Type B pancreatic cell (in vitro differentiated cells): ENCODE measurements around the gene ERMN. TPM values are rescaled to one million over a fixed set of nuclear protein-coding genes. Genes with fewer than 3 reads are reported as not detected.

Experiments used
- DNase-seq: peaks from one replicate; pipeline ENCODE4 v3.0.0; 2021; ENCODE audit warnings: mixed read lengths; ENCODE audit not compliant: unreplicated experiment; ENCODE audit errors: extremely low spot score
- H3K27ac Mint-ChIP-seq: 2 replicates; pipeline ENCODE4 v1.8.0; 2021; ENCODE audit warnings: mild to moderate bottlenecking, mixed read lengths
- H3K27me3 Mint-ChIP-seq: 2 replicates; pipeline ENCODE4 v1.8.0; 2021; ENCODE audit warnings: mixed read lengths
- H3K36me3 Mint-ChIP-seq: 2 replicates; pipeline ENCODE4 v1.8.0; 2021; ENCODE audit warnings: mixed read lengths
- H3K4me1 Mint-ChIP-seq: one replicate; pipeline ENCODE4 v1.8.0; 2021; ENCODE audit warnings: mixed read lengths; ENCODE audit not compliant: unreplicated experiment
- H3K4me3 Mint-ChIP-seq: 2 replicates; pipeline ENCODE4 v1.8.0; 2021; ENCODE audit warnings: mild to moderate bottlenecking, mixed read lengths
- H3K9me3 Mint-ChIP-seq: 2 replicates; pipeline ENCODE4 v1.8.0; 2021; ENCODE audit warnings: mixed read lengths
- CTCF ChIP-seq: fragments of 200-600 bp; sonication (generic); conservative IDR thresholded peaks from 2 replicates; pipeline ENCODE4 v1.5.0; 2021; ENCODE audit warnings: antibody characterized with exemption, mild to moderate bottlenecking
- total RNA-seq: library from RNA; stranded (reverse); gene quantifications from 2 replicates; pipeline ENCODE4 v1.2.1, GENCODE V29; 2021; ENCODE audit warnings: low replicate concordance

ERMN gene
- total RNA-seq, 1 donor from 2014 or later = 1.6 TPM

DNA sequence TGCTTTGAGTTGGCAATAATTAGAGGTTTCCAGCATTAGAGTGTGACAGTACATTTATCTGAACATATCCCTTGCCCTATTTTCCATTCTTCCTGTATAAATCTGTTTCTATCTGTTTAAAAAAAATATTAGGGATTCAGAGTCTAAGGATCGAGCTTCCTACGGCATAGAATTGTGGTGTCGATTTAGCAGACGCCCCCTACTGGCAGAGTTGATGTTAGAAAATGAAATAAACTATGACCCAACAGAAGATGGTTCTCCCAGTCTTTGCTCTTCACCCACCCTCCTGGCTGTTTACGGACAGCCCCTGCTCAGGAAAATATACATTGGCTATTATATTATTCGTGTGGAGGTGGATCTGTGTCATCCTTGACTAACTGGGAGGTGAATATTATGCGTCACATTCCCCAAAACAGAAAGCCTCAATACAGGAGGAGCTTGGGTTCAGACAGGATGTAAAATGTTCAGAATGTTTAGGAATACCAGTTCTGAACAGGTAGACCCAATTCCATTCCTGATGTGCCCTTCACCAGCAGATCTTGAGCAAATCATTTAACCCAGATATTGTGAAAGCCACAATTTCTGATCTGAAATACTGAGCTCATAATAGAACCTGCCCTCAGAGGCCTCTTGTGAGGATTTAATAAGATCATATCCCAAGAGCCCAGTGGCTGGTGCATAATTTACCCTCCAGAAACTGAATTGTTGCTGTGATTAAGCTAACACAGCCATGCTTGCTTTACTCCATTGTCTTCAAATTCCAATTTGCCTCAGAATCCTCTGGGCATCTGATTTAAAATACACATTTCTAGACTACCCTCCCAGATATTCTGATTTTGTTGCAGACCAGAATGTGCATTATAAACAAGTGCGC, 10.8 kb upstream of the ERMN start:
- no peak overlapping the region for H3K4me3 Mint-ChIP-seq
- H3K27me3 Mint-ChIP-seq = no peaks in the 10 kb centered on the region
- no peaks in the 10 kb centered on the region for H3K36me3 Mint-ChIP-seq
- DNase-seq = no peak
- no peaks in the 10 kb centered on the region for H3K9me3 Mint-ChIP-seq
- H3K27ac Mint-ChIP-seq = no peak overlapping the region
- peak; percentile 84 for TF ChIP-seq CTCF
- H3K4me1 Mint-ChIP-seq = no peaks in the 10 kb centered on the region

DNA sequence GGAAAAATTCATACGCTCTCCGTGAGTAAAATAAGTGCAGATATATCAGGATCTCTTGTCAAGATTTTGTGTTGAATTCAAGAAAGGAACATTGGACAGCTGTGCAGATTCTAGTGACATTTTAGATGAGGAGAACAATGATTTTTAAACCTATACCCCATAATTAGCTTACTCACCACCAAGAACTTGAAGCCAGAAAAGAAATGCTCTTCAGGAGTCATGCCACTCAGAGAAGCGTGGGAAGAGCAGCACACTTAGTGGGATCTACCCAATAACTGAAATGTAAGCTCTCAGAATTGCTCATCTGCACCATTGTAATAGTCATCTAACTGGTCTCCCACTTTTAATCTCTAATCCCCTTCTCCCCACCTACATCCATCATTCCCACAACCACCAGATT, 9.2 kb upstream of the ERMN start:
- Mint-ChIP-seq H3K27ac (no peak overlapping the region), H3K4me1 (no peaks in the 10 kb centered on the region), H3K4me3 (no peak overlapping the region), H3K36me3 (no peaks in the 10 kb centered on the region), H3K27me3 (no peaks in the 10 kb centered on the region), H3K9me3 (no peaks in the 10 kb centered on the region)
- TF ChIP-seq CTCF = no peak
- no peak for DNase-seq

- no peaks in the 10 kb centered on the region for H3K4me1 Mint-ChIP-seq
- H3K36me3 Mint-ChIP-seq = no peaks in the 10 kb centered on the region
- H3K27ac Mint-ChIP-seq = no peak overlapping the region
- TF ChIP-seq CTCF = no peak
- no peak for DNase-seq
- no peak overlapping the region for H3K4me3 Mint-ChIP-seq
- H3K27me3 Mint-ChIP-seq = no peaks in the 10 kb centered on the region
- no peaks in the 10 kb centered on the region for H3K9me3 Mint-ChIP-seq
Observed at GRCh38 chr2:157334335-157334734, 8.7 kb upstream of the ERMN start.

GRCh38 chr2:157333304-157334047, 7.9 kb upstream of the ERMN start:
- Mint-ChIP-seq H3K4me3 (no peak overlapping the region), H3K27ac (no peak overlapping the region), H3K9me3 (no peaks in the 10 kb centered on the region), H3K36me3 (no peaks in the 10 kb centered on the region), H3K4me1 (no peaks in the 10 kb centered on the region), H3K27me3 (no peaks in the 10 kb centered on the region)
- TF ChIP-seq CTCF = no peak
- DNase-seq = no peak

GRCh38 chr2:157329524-157329923, 3.9 kb upstream of the ERMN start:
- Mint-ChIP-seq H3K36me3 (no peaks in the 10 kb centered on the region), H3K27me3 (peaks cover 7% of the 10 kb centered on the region), H3K4me1 (no peaks in the 10 kb centered on the region), H3K27ac (no peak overlapping the region), H3K9me3 (no peaks in the 10 kb centered on the region), H3K4me3 (no peak overlapping the region)
- TF ChIP-seq CTCF = no peak
- no peak for DNase-seq
